OCI-LY1 (cell line): ENCODE measurements around the gene MEP1A.
"Not testable (repeated sequence)": the region's sequence is repeated elsewhere in the genome, so short reads cannot be mapped to it uniquely, and the experiment has no call there.

Experiments used
- CTCF ChIP-seq: fragments of 200-600 bp; sonication (generic), shearing (Covaris generic); IDR thresholded peaks from 2 replicates; pipeline ENCODE4 v1.5.1; 2017; ENCODE audit warnings: mild to moderate bottlenecking, antibody characterized with exemption, low read length, moderate library complexity, mixed read lengths
- EZH2 ChIP-seq: fragments of 200-600 bp; sonication (generic), shearing (Covaris generic); IDR thresholded peaks from 2 replicates; pipeline ENCODE4 v1.8.0; 2017; ENCODE audit warnings: borderline replicate concordance, mixed run types, mild to moderate bottlenecking, antibody characterized with exemption, low read length, moderate library complexity, mixed read lengths

GRCh38 chr6:46774736-46775135 lies 18.5 kb upstream of the MEP1A start:
- TF ChIP-seq EZH2, CTCF: not testable (repeated sequence)
